ENCODE measurements around the gene MYLK4. TPM values are rescaled to one million over a fixed set of nuclear protein-coding genes. Genes with fewer than 3 reads are reported as not detected.
A peak's percentile ranks its signal among the peaks of the same experiment; 100 is the strongest.

MYLK4 gene
- total and polyA plus RNA-seq, 2 of the 13 experiments (the other 11 are each of a cell fraction or from before 2014, with no cell fraction given): 0.26 to 0.29 TPM

DNA sequence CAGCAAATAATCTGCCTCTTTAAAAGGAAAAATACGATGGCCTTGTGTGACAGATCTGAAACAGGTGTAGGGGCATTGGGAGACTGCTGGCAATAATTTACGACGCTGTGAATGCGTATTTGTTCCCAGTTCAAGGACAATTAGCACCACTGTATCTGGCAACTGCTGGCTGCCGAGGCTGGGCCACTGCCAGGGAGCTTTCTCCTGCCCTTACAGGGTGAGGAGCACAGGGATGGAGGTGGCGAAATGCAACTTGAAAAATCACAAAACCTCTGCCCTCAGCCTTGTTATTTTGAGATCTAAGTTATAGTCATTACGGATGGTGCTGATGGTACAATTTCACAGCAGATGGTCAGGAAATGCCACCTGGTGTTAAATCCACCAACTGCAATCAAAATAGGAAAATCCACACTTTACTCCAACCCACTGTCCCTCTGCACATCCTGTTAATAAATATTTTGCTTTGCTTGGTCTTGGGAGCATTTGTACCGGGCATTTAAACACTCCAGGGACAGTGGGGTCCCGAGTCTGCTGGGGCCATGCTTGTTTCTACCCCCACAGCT lies 6.4 kb downstream of the MYLK4 start (continued):
- TF ChIP-seq SRY (CRISPR knock-in tag; IDR thresholded peaks at IDR 0.05): no peak
- no peak for TF ChIP-seq YEATS2 (CRISPR knock-in tag; IDR thresholded peaks at IDR 0.05; ENCODE audit: borderline replicate concordance)
- TF ChIP-seq ZNF766 (CRISPR knock-in tag; IDR thresholded peaks at IDR 0.05; ENCODE audit: borderline replicate concordance): no peak
- TF ChIP-seq ZNF772 (CRISPR knock-in tag; IDR thresholded peaks at IDR 0.05): no peak
- TF ChIP-seq ZNF274 (CRISPR knock-in tag; IDR thresholded peaks at IDR 0.05): 0 out of 2 replicates have a peak, but pooled peaks have one; percentile 38
- no peak for TF ChIP-seq HNF4G (IDR thresholded peaks at IDR 0.05; ENCODE audit: borderline replicate concordance, low read depth, low read length)
- no peak for TF ChIP-seq HNF4G (CRISPR knock-in tag; IDR thresholded peaks at IDR 0.05; ENCODE audit: borderline replicate concordance, low read depth)
- TF ChIP-seq, protein P1, sequence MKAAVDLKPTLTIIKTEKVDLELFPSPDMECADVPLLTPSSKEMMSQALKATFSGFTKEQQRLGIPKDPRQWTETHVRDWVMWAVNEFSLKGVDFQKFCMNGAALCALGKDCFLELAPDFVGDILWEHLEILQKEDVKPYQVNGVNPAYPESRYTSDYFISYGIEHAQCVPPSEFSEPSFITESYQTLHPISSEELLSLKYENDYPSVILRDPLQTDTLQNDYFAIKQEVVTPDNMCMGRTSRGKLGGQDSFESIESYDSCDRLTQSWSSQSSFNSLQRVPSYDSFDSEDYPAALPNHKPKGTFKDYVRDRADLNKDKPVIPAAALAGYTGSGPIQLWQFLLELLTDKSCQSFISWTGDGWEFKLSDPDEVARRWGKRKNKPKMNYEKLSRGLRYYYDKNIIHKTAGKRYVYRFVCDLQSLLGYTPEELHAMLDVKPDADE (CRISPR knock-in tag; IDR thresholded peaks at IDR 0.05): no peak
- TF ChIP-seq KLF15 (CRISPR knock-in tag; IDR thresholded peaks at IDR 0.05; ENCODE audit: borderline replicate concordance): no peak
- no peak for TF ChIP-seq CBFB (CRISPR knock-in tag; IDR thresholded peaks at IDR 0.05)
- no peak for TF ChIP-seq ZSCAN21 (CRISPR knock-in tag; IDR thresholded peaks at IDR 0.05; ENCODE audit: borderline replicate concordance)
- no peak for TF ChIP-seq AFF4 (CRISPR knock-in tag; IDR thresholded peaks at IDR 0.05)
- TF ChIP-seq ZNF430 (CRISPR knock-in tag; IDR thresholded peaks at IDR 0.05): no peak
- TF ChIP-seq CERS6 (CRISPR knock-in tag; IDR thresholded peaks at IDR 0.05): no peak
- no peak for TF ChIP-seq ZNF256 (CRISPR knock-in tag; conservative IDR thresholded peaks at IDR 0.05)
- peak; percentile 78; the same call in 1 of the 2 replicates for TF ChIP-seq HOXA9 (CRISPR knock-in tag; IDR thresholded peaks at IDR 0.05; ENCODE audit: borderline replicate concordance)
- TF ChIP-seq ZBTB14 (CRISPR knock-in tag; IDR thresholded peaks at IDR 0.05): no peak
- no peak for TF ChIP-seq SIN3B (IDR thresholded peaks at IDR 0.05; ENCODE audit: low read length)
- TF ChIP-seq, protein P2, sequence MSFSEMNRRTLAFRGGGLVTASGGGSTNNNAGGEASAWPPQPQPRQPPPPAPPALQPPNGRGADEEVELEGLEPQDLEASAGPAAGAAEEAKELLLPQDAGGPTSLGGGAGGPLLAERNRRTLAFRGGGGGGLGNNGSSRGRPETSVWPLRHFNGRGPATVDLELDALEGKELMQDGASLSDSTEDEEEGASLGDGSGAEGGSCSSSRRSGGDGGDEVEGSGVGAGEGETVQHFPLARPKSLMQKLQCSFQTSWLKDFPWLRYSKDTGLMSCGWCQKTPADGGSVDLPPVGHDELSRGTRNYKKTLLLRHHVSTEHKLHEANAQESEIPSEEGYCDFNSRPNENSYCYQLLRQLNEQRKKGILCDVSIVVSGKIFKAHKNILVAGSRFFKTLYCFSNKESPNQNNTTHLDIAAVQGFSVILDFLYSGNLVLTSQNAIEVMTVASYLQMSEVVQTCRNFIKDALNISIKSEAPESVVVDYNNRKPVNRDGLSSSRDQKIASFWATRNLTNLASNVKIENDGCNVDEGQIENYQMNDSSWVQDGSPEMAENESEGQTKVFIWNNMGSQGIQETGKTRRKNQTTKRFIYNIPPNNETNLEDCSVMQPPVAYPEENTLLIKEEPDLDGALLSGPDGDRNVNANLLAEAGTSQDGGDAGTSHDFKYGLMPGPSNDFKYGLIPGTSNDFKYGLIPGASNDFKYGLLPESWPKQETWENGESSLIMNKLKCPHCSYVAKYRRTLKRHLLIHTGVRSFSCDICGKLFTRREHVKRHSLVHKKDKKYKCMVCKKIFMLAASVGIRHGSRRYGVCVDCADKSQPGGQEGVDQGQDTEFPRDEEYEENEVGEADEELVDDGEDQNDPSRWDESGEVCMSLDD (CRISPR knock-in tag; IDR thresholded peaks at IDR 0.05; ENCODE audit: borderline replicate concordance): no peak
- TF ChIP-seq ZFP62 (CRISPR knock-in tag; IDR thresholded peaks at IDR 0.05): no peak
- no peak for TF ChIP-seq RBM22 (optimal IDR thresholded peaks at IDR 0.05; ENCODE audit: low read length)

Data from HepG2 (cell line).